Upper lobe of left lung (tissue), 6 donors: ENCODE results near the gene TASL. TPM values are rescaled to one million over a fixed set of nuclear protein-coding genes. Genes with fewer than 3 reads are reported as not detected.
"Not testable (repeated sequence)": the region's sequence is repeated elsewhere in the genome, so short reads cannot be mapped to it uniquely, and the experiment has no call there.

Experiments used
- ATAC-seq, 2 donors: fragments of 200-7000 bp; cut with Tn5 transposase; one replicate each; pipeline ENCODE4 v1.9.1; 2022; ENCODE audit warnings: mild to moderate bottlenecking in 2 of 2, moderate library complexity in 2 of 2; ENCODE audit not compliant: low FRiP score in 2 of 2
- DNase-seq, 2 donors: peaks; one replicate each; pipeline ENCODE4 v3.0.0-alpha.2; 2019 to 2020
- H3K27ac ChIP-seq, 4 donors: fragments of 200-600 bp; sonication (generic); one replicate each; pipeline ENCODE4 v1.5.1; 2016 to 2019
- H3K27me3 ChIP-seq, 4 donors: fragments of 200-600 bp; sonication (generic); one replicate each; pipeline ENCODE4 v1.5.1; 2017 to 2019
- H3K36me3 ChIP-seq, 4 donors: fragments of 200-600 bp; sonication (generic); one replicate each; pipeline ENCODE4 v1.5.1; 2016 to 2019
- H3K4me1 ChIP-seq, 4 donors: fragments of 200-600 bp; sonication (generic); one replicate each; pipeline ENCODE4 v1.5.1; 2018 to 2019
- H3K4me3 ChIP-seq, 4 donors: fragments of 200-600 bp; sonication (generic); one replicate each; pipeline ENCODE4 v1.5.1; 2017 to 2019; ENCODE audit warnings: mild to moderate bottlenecking in 2 of 4, moderate library complexity in 1 of 4
- H3K9me3 ChIP-seq, 4 donors: fragments of 200-600 bp; sonication (generic); one replicate each; pipeline ENCODE4 v1.5.1; 2018 to 2019
- EP300 ChIP-seq, 4 donors: sonication (generic); formaldehyde crosslinking; IDR thresholded peaks; one replicate each; pipeline ENCODE4 v1.5.1; 2017; ENCODE audit warnings: antibody characterized with exemption in 4 of 4, control low read depth in 2 of 4
- POLR2A ChIP-seq, 4 donors: fragments of 450-650 bp; IDR thresholded peaks; one replicate each; pipeline ENCODE4 v1.5.1; 2016 to 2017; ENCODE audit warnings: antibody characterized with exemption in 4 of 4, mild to moderate bottlenecking in 2 of 4
- POLR2AphosphoS5 ChIP-seq, 2 donors: sonication (generic); formaldehyde crosslinking; IDR thresholded peaks; one replicate each; pipeline ENCODE4 v1.5.1; 2017; ENCODE audit warnings: antibody characterized with exemption in 2 of 2
- WGBS, 2 donors: methylation state at CpG; one replicate each; pipeline ENCODE4 v1.1.5; 2017 to 2018; 5-methylcytosine and 5-hydroxymethylcytosine counted together
- total RNA-seq, 6 donors: library from RNA; depleted of rRNA in 4 of 6; stranded (reverse); fragments of >200 nt in 4 of 6; gene quantifications; one replicate each; pipeline versions ENCODE4 v1.1.0 to v1.2.1, GENCODE V29; 2016 to 2021
- TF ChIP-seq, protein P1 (sequence below), 6 experiments: fragments of 450-650 bp in 4 of 6; fragments of 200-600 bp in 2 of 6; sonication (generic) in 2 of 6; IDR thresholded peaks; one replicate each; pipeline ENCODE4 v1.5.1; 2016 to 2019; ENCODE audit warnings: antibody characterized with exemption in 6 of 6
- donor health status: DM: no; HTN: no; CAD: no; lungs with moderate emphysema.
- donor health status: DM: no; HTN: yes; CAD: no; lungs with severe emphysema.

The TASL gene
- total RNA-seq, 6 donors from 2014 or later = 1.2 to 7.2 (median 5.0) TPM

DNA sequence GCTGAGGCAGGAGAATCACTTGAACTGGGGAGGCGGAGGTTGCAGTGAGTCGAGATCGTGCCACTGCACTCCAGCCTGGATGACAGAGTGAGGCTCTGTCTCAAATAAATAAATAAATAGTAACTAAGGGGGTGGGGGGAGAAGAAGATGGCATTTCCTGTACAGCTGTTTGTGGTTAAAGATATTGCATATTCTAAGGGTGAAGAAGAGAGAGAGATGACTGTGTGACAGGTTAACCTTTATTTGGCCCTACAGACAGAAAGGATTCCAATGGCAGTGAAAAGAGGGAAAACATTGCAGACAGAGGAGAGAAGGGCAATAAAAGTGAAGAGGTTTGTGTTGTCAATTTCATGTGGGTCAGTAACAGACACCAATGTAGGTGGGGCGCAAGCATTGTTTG is 9.4 kb downstream of the TASL start:
- H3K9me3 ChIP-seq = no peaks in the 10 kb centered on the region
- no peak overlapping the region for H3K27ac ChIP-seq
- ATAC-seq = no peak
- H3K4me1 ChIP-seq = no peaks in the 10 kb centered on the region
- TF ChIP-seq POLR2AphosphoS5 (IDR thresholded peaks at IDR 0.05) = no peak
- TF ChIP-seq, protein P1, sequence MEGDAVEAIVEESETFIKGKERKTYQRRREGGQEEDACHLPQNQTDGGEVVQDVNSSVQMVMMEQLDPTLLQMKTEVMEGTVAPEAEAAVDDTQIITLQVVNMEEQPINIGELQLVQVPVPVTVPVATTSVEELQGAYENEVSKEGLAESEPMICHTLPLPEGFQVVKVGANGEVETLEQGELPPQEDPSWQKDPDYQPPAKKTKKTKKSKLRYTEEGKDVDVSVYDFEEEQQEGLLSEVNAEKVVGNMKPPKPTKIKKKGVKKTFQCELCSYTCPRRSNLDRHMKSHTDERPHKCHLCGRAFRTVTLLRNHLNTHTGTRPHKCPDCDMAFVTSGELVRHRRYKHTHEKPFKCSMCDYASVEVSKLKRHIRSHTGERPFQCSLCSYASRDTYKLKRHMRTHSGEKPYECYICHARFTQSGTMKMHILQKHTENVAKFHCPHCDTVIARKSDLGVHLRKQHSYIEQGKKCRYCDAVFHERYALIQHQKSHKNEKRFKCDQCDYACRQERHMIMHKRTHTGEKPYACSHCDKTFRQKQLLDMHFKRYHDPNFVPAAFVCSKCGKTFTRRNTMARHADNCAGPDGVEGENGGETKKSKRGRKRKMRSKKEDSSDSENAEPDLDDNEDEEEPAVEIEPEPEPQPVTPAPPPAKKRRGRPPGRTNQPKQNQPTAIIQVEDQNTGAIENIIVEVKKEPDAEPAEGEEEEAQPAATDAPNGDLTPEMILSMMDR (IDR thresholded peaks at IDR 0.05) = no peak
- no peak for TF ChIP-seq EP300 (IDR thresholded peaks at IDR 0.05)
- TF ChIP-seq POLR2A (IDR thresholded peaks at IDR 0.05) = no peak
- no peaks in the 10 kb centered on the region for H3K36me3 ChIP-seq
- 70 to 82% methylated on average over 4 of the region's 4 CpGs for WGBS, 2 donors
- no peak overlapping the region for H3K4me3 ChIP-seq
- no peak for DNase-seq
- H3K27me3 ChIP-seq = no peaks in the 10 kb centered on the region

DNA sequence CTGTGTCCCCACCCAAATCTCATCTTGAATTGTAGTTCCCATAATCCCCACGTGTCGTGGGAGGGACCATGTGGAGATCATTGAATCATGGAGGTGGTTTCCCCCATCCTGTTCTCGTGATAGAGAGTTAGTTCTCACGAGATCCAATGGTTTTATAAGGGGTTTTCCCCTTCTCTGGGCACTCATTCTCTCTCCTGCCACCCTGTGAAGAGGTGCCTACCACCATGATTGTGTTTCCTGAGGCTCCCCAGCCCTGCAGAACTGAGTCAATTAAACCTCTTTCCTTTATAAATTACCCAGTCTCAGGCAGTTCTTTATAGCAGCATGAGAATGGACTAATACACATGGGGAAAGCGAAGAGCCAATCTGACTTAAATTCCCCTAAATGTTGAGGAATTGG is 14.5 kb downstream of the TASL start:
- not testable (repeated sequence) for H3K4me3 ChIP-seq, DNase-seq, H3K36me3 ChIP-seq, ATAC-seq, H3K27me3 ChIP-seq, H3K4me1 ChIP-seq, H3K27ac ChIP-seq, H3K9me3 ChIP-seq
- WGBS, 2 donors = 56 to 86% methylated on average over 5 of the region's 5 CpGs

DNA sequence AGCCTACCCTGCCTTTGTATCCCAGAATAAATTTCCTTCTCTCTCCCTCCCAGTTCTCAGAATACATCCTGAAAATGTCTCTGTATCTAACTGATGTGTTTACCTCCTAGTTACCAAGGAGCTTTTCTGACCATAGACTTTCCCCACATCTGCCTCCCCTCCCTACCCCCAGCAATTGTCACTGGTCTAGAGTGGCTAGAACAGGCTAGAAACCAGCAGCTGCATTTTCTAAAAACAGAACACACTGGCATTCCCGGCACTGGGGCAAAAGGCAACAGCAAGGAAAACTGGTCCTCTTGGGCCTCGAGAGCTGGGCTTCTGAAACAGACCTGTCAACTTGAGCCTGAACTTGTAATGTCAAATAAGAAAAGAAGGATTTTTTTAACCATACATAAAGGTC is 16.4 kb downstream of the TASL start:
- DNase-seq = no peak
- no peaks in the 10 kb centered on the region for H3K9me3 ChIP-seq
- 70 to 77% methylated on average over 2 of the region's 2 CpGs for WGBS, 2 donors
- H3K4me3 ChIP-seq = no peak overlapping the region
- no peaks in the 10 kb centered on the region for H3K27me3 ChIP-seq
- ATAC-seq = no peak
- TF ChIP-seq, protein P1 (IDR thresholded peaks at IDR 0.05) = no peak
- no peak for TF ChIP-seq EP300 (IDR thresholded peaks at IDR 0.05)
- TF ChIP-seq POLR2A (IDR thresholded peaks at IDR 0.05) = no peak
- no peak for TF ChIP-seq POLR2AphosphoS5 (IDR thresholded peaks at IDR 0.05)
- no peaks in the 10 kb centered on the region for H3K36me3 ChIP-seq
- H3K4me1 ChIP-seq = no peaks in the 10 kb centered on the region
- H3K27ac ChIP-seq = no peak overlapping the region

DNA sequence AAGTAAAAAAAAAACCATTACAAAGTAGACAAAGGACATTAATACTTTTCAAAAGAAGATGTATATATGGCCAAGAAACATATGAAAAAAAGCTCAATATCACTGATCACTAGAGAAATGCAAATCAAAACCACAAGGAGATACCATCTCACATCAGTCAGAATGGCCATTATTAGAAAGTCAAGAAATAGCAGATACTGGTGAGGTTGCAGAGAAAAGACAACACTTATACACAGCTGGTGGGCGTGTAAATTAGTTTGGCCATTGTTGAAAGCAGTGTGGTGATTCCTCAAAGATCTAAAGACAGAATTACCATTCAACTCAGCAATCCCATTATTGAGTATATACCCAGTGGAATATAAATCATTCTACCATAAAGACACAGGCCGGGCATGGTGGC is 39.3 kb downstream of the TASL start:
- ATAC-seq (no peak), DNase-seq (no peak)
- Histone ChIP-seq H3K9me3 (no peaks in the 10 kb centered on the region), H3K4me1 (no peaks in the 10 kb centered on the region), H3K36me3 (no peaks in the 10 kb centered on the region), H3K27ac (no peak overlapping the region), H3K27me3 (no peaks in the 10 kb centered on the region), H3K4me3 (no peak overlapping the region)
- WGBS, 2 donors = 98 to 100% methylated on average over 1 to 2 of the region's 2 CpGs
- TF ChIP-seq POLR2A (IDR thresholded peaks at IDR 0.05) (no peak), POLR2AphosphoS5 (IDR thresholded peaks at IDR 0.05) (no peak), EP300 (IDR thresholded peaks at IDR 0.05) (no peak)
- TF ChIP-seq, protein P1 (IDR thresholded peaks at IDR 0.05) = no peak

DNA sequence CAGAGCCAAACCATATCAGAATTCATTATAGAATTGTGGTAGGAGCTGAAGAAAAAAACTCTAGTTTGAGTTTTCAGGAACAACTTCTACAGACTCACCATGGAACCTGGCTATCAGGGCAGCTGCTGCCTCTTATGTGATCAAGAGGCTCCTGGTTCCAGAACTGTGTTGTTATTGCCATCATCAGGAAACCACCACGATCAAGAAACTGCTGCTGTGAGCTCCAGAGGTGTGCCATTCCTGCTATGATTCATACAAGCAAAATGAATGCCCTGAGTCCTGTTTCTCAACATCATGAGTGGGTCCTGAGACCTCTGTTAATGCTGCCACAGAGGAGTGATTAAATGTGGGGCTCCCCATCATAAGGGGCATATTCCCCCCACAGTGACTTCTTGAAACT is 43.7 kb downstream of the TASL start:
- ATAC-seq (no peak), DNase-seq (no peak)
- Histone ChIP-seq H3K27ac (no peak overlapping the region), H3K4me1 (no peaks in the 10 kb centered on the region), H3K9me3 (no peaks in the 10 kb centered on the region), H3K36me3 (no peaks in the 10 kb centered on the region), H3K4me3 (no peak overlapping the region), H3K27me3 (no peaks in the 10 kb centered on the region)
- 29% methylated on average over 1 of the region's 1 CpG; no CpG with 5 or more reads in 1 of the 2 donors for WGBS, 2 donors
- TF ChIP-seq EP300 (IDR thresholded peaks at IDR 0.05) (no peak), POLR2AphosphoS5 (IDR thresholded peaks at IDR 0.05) (no peak), POLR2A (IDR thresholded peaks at IDR 0.05) (no peak)
- TF ChIP-seq, protein P1 (IDR thresholded peaks at IDR 0.05) = no peak
